RWPE2 (cell line): Measurements from ENCODE around the gene MAMLD1.
A peak's percentile ranks its signal among the peaks of the same experiment; 100 is the strongest.

Source experiments
- ATAC-seq: fragments of 200-7000 bp; cut with Tn5 transposase; 3 replicates; pipeline ENCODE4 v1.9.1; 2021; ENCODE audit warnings: low read depth
- DNase-seq: peaks from one replicate; pipeline ENCODE4 v3.0.0-alpha.2; 2020; ENCODE audit warnings: low spot score
- H3K27ac ChIP-seq: fragments of 450-650 bp; 2 replicates; pipeline ENCODE4 v1.5.1; 2017; ENCODE audit warnings: mild to moderate bottlenecking; ENCODE audit not compliant: poor library complexity, severe bottlenecking
- H3K27me3 ChIP-seq: fragments of 250-450 bp; sonication (Bioruptor Pico); 2 replicates; pipeline ENCODE4 v1.5.1; 2021; ENCODE audit warnings: mild to moderate bottlenecking, moderate library complexity; ENCODE audit not compliant: insufficient read depth, poor library complexity, severe bottlenecking
- H3K36me3 ChIP-seq: fragments of 250-450 bp; sonication (Bioruptor Pico); 2 replicates; pipeline ENCODE4 v1.5.1; 2020; ENCODE audit warnings: low read depth, mild to moderate bottlenecking, moderate library complexity
- H3K4me1 ChIP-seq: fragments of 250-450 bp; sonication (Bioruptor Pico); 2 replicates; pipeline ENCODE4 v1.5.1; 2021; ENCODE audit warnings: mild to moderate bottlenecking, moderate library complexity; ENCODE audit not compliant: insufficient read depth, poor library complexity, severe bottlenecking
- H3K4me3 ChIP-seq: fragments of 250-450 bp; sonication (Bioruptor Pico); 2 replicates; pipeline ENCODE4 v1.5.1; 2021; ENCODE audit warnings: mild to moderate bottlenecking, moderate library complexity; ENCODE audit not compliant: severe bottlenecking
- H3K9me3 ChIP-seq: fragments of 250-450 bp; sonication (Bioruptor Pico); 2 replicates; pipeline ENCODE4 v1.5.1; 2021; ENCODE audit warnings: mild to moderate bottlenecking, moderate library complexity; ENCODE audit not compliant: severe bottlenecking
- CTCF ChIP-seq: fragments of 450-650 bp; IDR thresholded peaks from one replicate; pipeline ENCODE4 v1.5.1; 2017; ENCODE audit warnings: mild to moderate bottlenecking, moderate library complexity; ENCODE audit not compliant: poor library complexity, severe bottlenecking

MAMLD1 gene

GRCh38 chrX:150542846-150543229 lies 179.7 kb downstream of the MAMLD1 start:
- Histone ChIP-seq H3K9me3 (no peaks in the 10 kb centered on the region), H3K27me3 (no peaks in the 10 kb centered on the region), H3K4me1 (no peaks in the 10 kb centered on the region), H3K27ac (no peak overlapping the region), H3K4me3 (no peak overlapping the region), H3K36me3 (no peaks in the 10 kb centered on the region)
- ATAC-seq, result no peak
- TF ChIP-seq CTCF, result no peak
- DNase-seq, result no peak

DNA sequence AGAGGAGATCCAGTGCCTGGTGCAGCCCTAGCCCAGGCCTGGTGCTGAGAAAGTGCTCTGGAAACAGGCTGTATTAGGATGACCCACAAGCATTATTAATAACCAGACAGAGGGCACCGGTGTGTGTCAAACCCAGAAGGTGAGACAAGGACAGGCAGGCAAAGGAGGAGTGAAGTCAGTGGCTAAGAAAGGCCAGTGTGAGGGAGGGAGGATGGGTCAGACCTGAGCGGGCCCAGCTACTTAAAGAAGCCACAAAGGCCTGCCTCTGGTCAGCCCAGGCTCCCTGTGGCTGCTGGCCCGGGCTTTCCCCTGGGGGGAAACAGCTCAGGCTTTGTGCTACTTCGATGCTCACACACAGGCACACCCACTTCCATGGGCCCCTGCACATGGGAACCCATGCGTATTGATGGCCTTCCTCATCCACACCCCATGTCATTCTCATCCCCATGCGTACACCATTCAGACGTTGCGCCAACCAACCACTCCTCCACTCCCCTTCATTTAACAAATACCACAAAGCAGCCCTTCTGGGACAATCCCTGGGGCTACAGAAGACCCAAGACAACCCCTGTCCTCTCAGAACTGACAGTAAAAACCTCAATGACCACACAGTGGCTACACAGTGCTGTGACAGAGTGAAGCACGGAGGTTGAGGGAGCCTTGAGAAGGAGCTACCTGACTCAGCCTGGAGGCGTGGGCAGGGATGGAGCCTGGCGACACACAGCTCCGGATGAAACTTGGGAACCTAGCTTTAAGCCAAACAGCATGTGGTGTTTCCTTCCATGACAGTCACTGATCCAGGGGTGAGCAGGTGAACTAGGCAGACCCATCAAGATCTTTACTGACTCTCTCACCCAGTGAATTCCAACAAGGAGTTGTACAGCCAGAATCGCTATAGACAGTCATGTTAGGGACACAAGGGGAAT lies 180.4 kb downstream of the MAMLD1 start:
- no peak for DNase-seq
- H3K36me3 ChIP-seq, result no peaks in the 10 kb centered on the region
- no peak overlapping the region for H3K4me3 ChIP-seq
- no peaks in the 10 kb centered on the region for H3K27me3 ChIP-seq
- H3K4me1 ChIP-seq, result no peaks in the 10 kb centered on the region
- H3K27ac ChIP-seq, result no peak overlapping the region
- TF ChIP-seq CTCF, result no peak
- no peak for ATAC-seq
- no peaks in the 10 kb centered on the region for H3K9me3 ChIP-seq

DNA sequence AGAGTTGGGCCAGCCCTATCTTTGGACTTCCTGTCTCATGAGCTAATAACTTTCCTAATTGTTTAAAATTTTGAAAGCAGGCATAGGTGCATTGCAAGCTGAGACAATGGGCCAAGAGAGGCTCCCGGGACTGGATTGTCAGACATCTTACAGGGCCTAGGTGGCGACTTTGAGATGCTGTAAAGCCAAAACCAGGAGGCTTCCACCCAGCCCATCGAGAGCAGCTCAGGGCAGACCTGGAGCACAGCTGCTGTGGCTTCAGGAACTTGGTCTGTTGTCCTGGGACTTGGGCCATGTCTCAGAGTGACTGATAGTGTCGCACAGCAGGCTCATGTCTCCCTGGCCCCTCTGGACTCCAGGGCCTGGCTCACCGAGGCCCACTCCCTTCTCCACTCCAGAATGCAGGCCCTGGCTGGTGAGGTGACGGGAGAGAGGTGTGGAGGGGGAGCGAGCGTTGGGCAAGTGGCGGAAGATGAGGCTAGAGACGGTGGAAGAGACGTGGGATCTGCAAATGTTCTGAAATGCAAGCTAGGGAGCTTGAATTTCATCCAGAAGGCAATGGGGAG lies 181.2 kb downstream of the MAMLD1 start:
- H3K4me1 ChIP-seq, result no peaks in the 10 kb centered on the region
- H3K27me3 ChIP-seq, result no peaks in the 10 kb centered on the region
- no peak for DNase-seq
- H3K36me3 ChIP-seq, result no peaks in the 10 kb centered on the region
- H3K9me3 ChIP-seq, result no peaks in the 10 kb centered on the region
- no peak overlapping the region for H3K4me3 ChIP-seq
- H3K27ac ChIP-seq, result no peak overlapping the region
- TF ChIP-seq CTCF, result no peak
- ATAC-seq, result peak; percentile 52; the same call in 1 of the 3 replicates

- Histone ChIP-seq H3K27me3 (no peaks in the 10 kb centered on the region), H3K4me3 (no peak overlapping the region), H3K4me1 (no peaks in the 10 kb centered on the region), H3K9me3 (no peaks in the 10 kb centered on the region), H3K36me3 (no peaks in the 10 kb centered on the region), H3K27ac (no peak overlapping the region)
- no peak for ATAC-seq
- DNase-seq, result no peak
- TF ChIP-seq CTCF, result no peak
Measured at GRCh38 chrX:150544835-150545770, 182.0 kb downstream of the MAMLD1 start.
